Activated CD4-positive, alpha-beta memory T cell treated with anti-CD3 and anti-CD28 coated beads, Interleukin-2, amount 10 ng/mL, durations not matched to agents 7 days and 5 days (primary cell): ENCODE data around the gene VASN. TPM values are rescaled to one million over a fixed set of nuclear protein-coding genes. Genes with fewer than 3 reads are reported as not detected.
"Not testable (repeated sequence)": the region's sequence is repeated elsewhere in the genome, so short reads cannot be mapped to it uniquely, and the experiment has no call there.

Experiments
- CTCF ChIA-PET: fragments of 350-600 bp; sonication (Branson Sonifier 250); formaldehyde crosslinking; loops from one replicate; lab custom pipeline; 2021; ENCODE audit warnings: antibody characterized with exemption, inconsistent platforms; lab: Charles Lee
- POLR2A ChIA-PET: fragments of 350-600 bp; sonication (Branson Sonifier 250); formaldehyde crosslinking; loops from one replicate; lab custom pipeline; 2021; ENCODE audit warnings: antibody characterized with exemption; lab: Charles Lee
- DNase-seq: peaks from one replicate; pipeline ENCODE4 v3.0.0-alpha.2; 2020
- H3K27ac Mint-ChIP-seq: one replicate; pipeline ENCODE4 v1.8.0; 2021; ENCODE audit warnings: mild to moderate bottlenecking, mixed read lengths
- H3K27me3 Mint-ChIP-seq: one replicate; pipeline ENCODE4 v1.8.0; 2021; ENCODE audit warnings: mixed read lengths
- H3K36me3 Mint-ChIP-seq: one replicate; pipeline ENCODE4 v1.8.0; 2021; ENCODE audit warnings: low read depth, mixed read lengths
- H3K4me1 Mint-ChIP-seq: one replicate; pipeline ENCODE4 v1.8.0; 2021; ENCODE audit warnings: mixed read lengths
- H3K4me3 Mint-ChIP-seq: one replicate; pipeline ENCODE4 v1.8.0; 2021; ENCODE audit warnings: mild to moderate bottlenecking, mixed read lengths
- H3K9me3 Mint-ChIP-seq: one replicate; pipeline ENCODE4 v1.8.0; 2021; ENCODE audit warnings: mixed read lengths
- total RNA-seq, 2 experiments: library from RNA; stranded (reverse); gene quantifications; one replicate each; pipeline ENCODE4 v1.2.3, GENCODE V29; 2021

VASN gene
- total RNA-seq, 2 experiments from 2014 or later = 0.08 TPM; not detected in 1

DNA sequence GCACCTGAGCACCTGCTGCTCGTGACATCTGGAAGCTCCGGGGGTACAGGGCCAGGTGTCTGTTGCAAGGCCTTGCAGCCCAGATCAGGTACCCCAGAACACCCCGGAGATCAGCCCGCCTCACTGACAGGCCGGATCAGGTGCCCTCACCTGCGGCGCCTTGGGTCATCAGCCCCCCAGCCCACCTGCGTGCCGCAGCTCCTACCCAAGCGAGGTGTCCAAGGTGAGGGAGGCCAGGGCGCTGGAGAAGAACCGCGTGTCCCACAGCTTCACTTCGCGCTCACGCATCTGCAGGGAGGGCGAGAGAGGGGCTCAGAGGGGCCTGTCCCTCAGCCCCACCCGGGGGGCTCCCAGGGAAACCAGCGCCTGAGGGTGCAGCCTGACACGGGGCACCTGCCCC lies 16.1 kb downstream of the VASN start:
- Mint-ChIP-seq H3K4me1 (peaks cover 4% of the 10 kb centered on the region), H3K27me3 (no peaks in the 10 kb centered on the region), H3K27ac (no peak overlapping the region), H3K4me3 (no peak overlapping the region), H3K9me3 (no peaks in the 10 kb centered on the region), H3K36me3 (peaks cover 32% of the 10 kb centered on the region)
- DNase-seq = no peak
- POLR2A ChIA-PET = no interaction called here
- CTCF ChIA-PET = no interaction called here

DNA sequence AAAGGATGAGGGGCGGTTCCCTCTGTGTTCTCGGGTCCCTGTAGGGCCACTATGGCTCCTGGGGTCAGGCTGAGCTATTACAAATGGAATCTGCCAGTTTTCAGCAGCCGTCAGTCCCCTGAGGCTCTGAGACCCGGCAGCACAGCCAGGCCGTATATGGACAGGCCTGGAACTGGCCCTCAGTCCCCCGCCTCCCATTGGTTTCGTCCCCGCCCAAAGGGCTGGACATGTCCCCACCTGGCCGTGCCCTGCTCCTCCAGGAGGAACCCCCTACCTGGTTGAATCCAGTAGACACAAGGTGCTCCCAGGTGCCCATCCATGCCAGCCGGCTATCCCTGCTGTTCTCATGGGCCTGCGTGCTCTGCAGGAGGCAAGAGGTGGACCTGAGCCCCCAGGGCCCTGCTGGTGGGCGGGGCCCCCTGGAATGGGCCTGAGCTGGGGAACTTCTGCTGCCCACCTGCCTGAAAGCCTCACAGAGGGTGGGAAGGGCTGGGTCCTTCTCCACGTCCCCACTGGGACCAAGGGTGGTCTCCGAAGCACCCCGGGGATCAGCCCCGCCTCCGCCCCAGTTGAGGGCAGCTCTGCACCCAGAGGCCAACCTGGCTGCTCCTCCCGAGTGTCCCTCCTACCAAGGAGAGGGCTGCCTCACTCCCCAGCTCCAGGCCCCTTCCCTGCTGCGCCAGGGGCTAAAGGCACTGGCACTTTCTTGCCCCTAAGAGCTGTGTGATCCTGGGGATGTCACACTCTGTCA lies 16.8 kb downstream of the VASN start:
- H3K4me3 Mint-ChIP-seq = no peak overlapping the region
- H3K27me3 Mint-ChIP-seq = no peaks in the 10 kb centered on the region
- ChIA-PET POLR2A (interaction anchor here (2.1 kb wide), 1 partner anchor 18 kb away, joined by 8 read pairs; the partner anchor contains the start of gene VASN), CTCF (no interaction called here)
- H3K9me3 Mint-ChIP-seq = no peaks in the 10 kb centered on the region
- no peak overlapping the region for H3K27ac Mint-ChIP-seq
- DNase-seq = no peak
- H3K4me1 Mint-ChIP-seq = peaks cover 4% of the 10 kb centered on the region
- H3K36me3 Mint-ChIP-seq = peaks cover 28% of the 10 kb centered on the region

- CTCF ChIA-PET = no interaction called here
- no peak overlapping the region for H3K4me3 Mint-ChIP-seq
Observed at GRCh38 chr16:4389051-4389955, 17.7 kb downstream of the VASN start.

GRCh38 chr16:4390266-4391260 lies 18.9 kb downstream of the VASN start:
- ChIA-PET CTCF (interaction anchor here (1.8 kb wide), 1 partner anchor 13 kb away, joined by 7 read pairs; no protein-coding TSS in a partner anchor), POLR2A (interaction anchor here (0.6 to 2.1 kb wide), 6 partner anchors 9 to 44 kb away, joined by 3 to 8 read pairs (median 4); partner anchors contain the start of genes CORO7 and VASN)
- H3K4me3 Mint-ChIP-seq = no peak overlapping the region
- H3K27ac Mint-ChIP-seq = no peak overlapping the region
- H3K9me3 Mint-ChIP-seq = no peaks in the 10 kb centered on the region
- no peak for DNase-seq
- peaks cover 3% of the 10 kb centered on the region for H3K4me1 Mint-ChIP-seq
- peaks cover 39% of the 10 kb centered on the region for H3K36me3 Mint-ChIP-seq
- no peaks in the 10 kb centered on the region for H3K27me3 Mint-ChIP-seq

More at GRCh38 chr16:4389051-4389955, 17.7 kb downstream of the VASN start:
- no peaks in the 10 kb centered on the region for H3K9me3 Mint-ChIP-seq
- peaks cover 33% of the 10 kb centered on the region for H3K36me3 Mint-ChIP-seq
- POLR2A ChIA-PET = interaction anchor here (0.6 to 2.1 kb wide), 2 partner anchors 19 to 43 kb away, joined by 3 to 8 read pairs; partner anchors contain the start of gene VASN
- no peaks in the 10 kb centered on the region for H3K27me3 Mint-ChIP-seq
- no peak for DNase-seq
- H3K4me1 Mint-ChIP-seq = peaks cover 4% of the 10 kb centered on the region
- H3K27ac Mint-ChIP-seq = no peak overlapping the region

DNA sequence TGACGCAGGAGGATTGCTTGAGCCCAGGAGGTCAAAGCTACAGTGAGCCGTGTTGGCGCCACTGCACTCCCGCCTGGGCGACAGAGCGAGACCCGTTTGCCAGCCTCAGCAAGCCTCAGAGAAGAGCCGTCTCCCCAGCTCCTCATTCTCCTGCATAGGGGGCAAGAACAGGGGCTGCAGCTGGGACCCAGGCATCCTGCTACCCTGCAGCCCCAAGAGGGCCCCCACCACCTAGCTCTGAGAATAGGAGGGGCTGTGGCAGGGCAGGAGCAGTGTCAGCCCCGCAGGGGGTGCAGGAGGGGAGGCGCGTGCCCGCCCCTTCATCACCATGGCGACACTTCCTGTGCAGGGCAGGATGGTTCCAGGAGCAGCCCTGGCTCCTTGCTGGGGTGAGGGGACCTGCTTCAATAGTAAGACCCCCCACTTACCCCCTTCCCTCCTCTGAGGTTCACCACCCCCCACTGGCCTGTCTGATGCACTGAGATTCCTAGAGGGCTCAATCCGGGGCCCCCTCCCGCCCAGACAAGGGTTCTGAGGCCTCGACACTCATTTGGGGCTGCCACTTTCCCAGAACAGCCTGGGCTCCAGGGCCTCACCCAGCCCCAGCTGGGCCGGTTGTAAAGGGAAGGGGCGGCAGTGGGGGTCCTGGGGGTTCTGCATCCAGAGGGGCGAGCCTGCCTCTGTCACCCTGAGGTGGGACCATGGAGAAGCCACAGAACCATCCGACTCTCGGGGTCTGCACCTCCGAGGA lies 20.2 kb downstream of the VASN start:
- Mint-ChIP-seq H3K27me3 (no peaks in the 10 kb centered on the region), H3K4me3 (no peak overlapping the region), H3K36me3 (peaks cover 43% of the 10 kb centered on the region), H3K9me3 (no peaks in the 10 kb centered on the region), H3K27ac (no peak overlapping the region), H3K4me1 (peaks cover 4% of the 10 kb centered on the region)
- ChIA-PET POLR2A (interaction anchor here (1.1 to 1.8 kb wide), 3 partner anchors 11 to 18 kb away, joined by 4 to 6 read pairs (median 5); no protein-coding TSS in a partner anchor), CTCF (interaction anchor here (0.6 to 1.8 kb wide), 2 partner anchors 11 to 69 kb away, joined by 3 to 7 read pairs; no protein-coding TSS in a partner anchor)
- DNase-seq = no peak

GRCh38 chr16:4392382-4393239 lies 21.0 kb downstream of the VASN start:
- CTCF ChIA-PET = interaction anchor here (1.3 kb wide), 1 partner anchor 10 kb away, joined by 5 read pairs; no protein-coding TSS in a partner anchor
- DNase-seq = no peak
- Mint-ChIP-seq H3K27ac (no peak overlapping the region), H3K27me3 (no peaks in the 10 kb centered on the region), H3K9me3 (no peaks in the 10 kb centered on the region), H3K36me3 (peaks cover 38% of the 10 kb centered on the region), H3K4me3 (no peak overlapping the region), H3K4me1 (peaks cover 4% of the 10 kb centered on the region)
- POLR2A ChIA-PET = interaction anchor here (1.1 to 1.8 kb wide), 5 partner anchors 11 to 21 kb away, joined by 4 to 6 read pairs (median 6); no protein-coding TSS in a partner anchor

- Mint-ChIP-seq H3K27me3 (no peaks in the 10 kb centered on the region), H3K4me3 (no peak overlapping the region), H3K27ac (no peak overlapping the region), H3K36me3 (peaks cover 39% of the 10 kb centered on the region), H3K9me3 (no peaks in the 10 kb centered on the region), H3K4me1 (peaks cover 4% of the 10 kb centered on the region)
- ChIA-PET CTCF (interaction anchor here (1.3 kb wide), 1 partner anchor 9 kb away, joined by 5 read pairs; no protein-coding TSS in a partner anchor), POLR2A (interaction anchor here (1.4 to 1.7 kb wide), 3 partner anchors 12 to 20 kb away, joined by 5 to 6 read pairs (median 6); no protein-coding TSS in a partner anchor)
- DNase-seq = no peak
Observed at GRCh38 chr16:4393240-4393600, 21.6 kb downstream of the VASN start.

GRCh38 chr16:4393850-4394249 lies 22.2 kb downstream of the VASN start:
- not testable (repeated sequence) for H3K4me3 Mint-ChIP-seq, H3K9me3 Mint-ChIP-seq, H3K27ac Mint-ChIP-seq, DNase-seq, H3K4me1 Mint-ChIP-seq, H3K27me3 Mint-ChIP-seq
- POLR2A ChIA-PET = interaction anchor here (1.4 to 1.7 kb wide), 3 partner anchors 13 to 19 kb away, joined by 5 to 6 read pairs (median 6); no protein-coding TSS in a partner anchor
- CTCF ChIA-PET = interaction anchor here (1.3 kb wide), 1 partner anchor 9 kb away, joined by 5 read pairs; no protein-coding TSS in a partner anchor
- H3K36me3 Mint-ChIP-seq = peaks cover 40% of the 10 kb centered on the region

- Mint-ChIP-seq H3K9me3 (no peaks in the 10 kb centered on the region), H3K4me1 (peaks cover 7% of the 10 kb centered on the region), H3K27ac (no peak overlapping the region), H3K36me3 (peaks cover 48% of the 10 kb centered on the region), H3K4me3 (no peak overlapping the region), H3K27me3 (no peaks in the 10 kb centered on the region)
- DNase-seq = no peak
- ChIA-PET POLR2A (interaction anchor here (0.6 to 2.1 kb wide), 4 partner anchors 15 to 21 kb away, joined by 3 to 5 read pairs (median 4); partner anchors contain the start of gene CORO7), CTCF (interaction anchor here (0.8 to 1.0 kb wide), 2 partner anchors 9 to 106 kb away, joined by 3 read pairs; no protein-coding TSS in a partner anchor)
Observed at GRCh38 chr16:4395055-4395726, 23.5 kb downstream of the VASN start.
